T-helper 1 cell (primary cell): ENCODE data around the gene AGAP1.

Experiments
- DNase-seq, 5 donors: peaks; one replicate each; pipeline ENCODE4 v3.0.0-alpha.2; 2012 to 2020

Gene AGAP1

DNA sequence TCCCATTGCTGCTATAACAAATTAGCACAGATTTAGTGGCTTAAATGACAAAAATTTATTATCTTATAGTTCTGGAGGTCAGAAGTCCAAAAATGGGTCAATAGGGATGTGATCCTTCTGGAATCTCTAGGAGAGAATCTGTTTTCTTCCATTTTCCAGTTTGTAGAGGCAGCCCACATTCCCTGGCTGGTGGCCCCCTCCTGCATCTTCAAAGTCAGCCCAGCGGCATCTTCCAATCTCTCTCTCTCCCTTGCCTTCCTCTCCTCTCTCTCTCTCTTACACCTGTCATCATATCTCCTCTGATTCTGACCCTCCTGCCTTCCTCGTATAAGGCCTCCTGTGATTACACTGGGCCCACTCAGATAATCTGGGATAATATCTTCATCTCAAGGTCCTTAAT, 3.9 kb upstream of the AGAP1 start:
- no peak for DNase-seq

DNA sequence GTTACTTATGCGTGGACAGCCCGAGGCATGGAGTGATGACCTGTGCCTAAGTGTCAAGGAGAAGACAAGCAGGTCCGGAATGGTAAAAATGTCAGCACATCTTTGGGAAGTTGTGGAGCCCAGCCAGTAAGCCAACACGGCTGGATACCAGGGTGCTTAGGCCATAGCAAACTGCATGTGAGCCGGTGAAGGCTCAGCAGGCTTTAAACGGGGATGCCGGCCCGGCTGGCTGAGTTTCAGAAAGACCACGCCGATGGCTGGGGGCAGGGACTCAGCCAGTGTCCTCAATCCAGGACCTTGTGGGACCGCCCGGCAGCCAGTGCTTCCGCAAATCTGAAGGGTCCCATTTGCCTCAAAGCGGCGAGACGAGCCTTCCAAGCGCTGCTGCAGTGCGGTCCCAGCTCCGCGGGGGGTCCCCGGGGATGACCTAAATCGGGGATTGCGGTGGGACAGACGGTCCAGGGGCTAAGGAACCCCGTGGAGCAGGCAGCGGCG, 946 bp upstream of the AGAP1 start:
- no peak for DNase-seq

DNA sequence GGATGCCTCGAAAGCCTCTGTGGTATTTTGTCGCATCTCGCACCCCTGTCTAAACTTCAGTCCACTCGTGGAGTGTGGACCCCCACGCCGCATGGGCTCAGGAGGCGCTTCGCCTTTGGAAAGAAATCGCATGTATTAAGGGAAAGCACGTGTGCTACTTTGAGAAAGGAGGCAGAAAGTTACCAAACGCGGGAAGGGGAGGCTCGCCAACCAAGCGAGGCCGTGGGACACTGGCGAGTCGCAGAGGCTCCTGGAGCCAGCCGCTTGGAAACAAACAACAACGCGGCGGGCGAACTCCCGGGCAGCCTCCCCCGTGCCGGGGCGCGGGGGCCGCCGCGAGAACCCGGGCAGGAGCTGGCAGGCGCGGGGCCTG, 455 bp upstream of the AGAP1 start:
- no peak for DNase-seq

DNA sequence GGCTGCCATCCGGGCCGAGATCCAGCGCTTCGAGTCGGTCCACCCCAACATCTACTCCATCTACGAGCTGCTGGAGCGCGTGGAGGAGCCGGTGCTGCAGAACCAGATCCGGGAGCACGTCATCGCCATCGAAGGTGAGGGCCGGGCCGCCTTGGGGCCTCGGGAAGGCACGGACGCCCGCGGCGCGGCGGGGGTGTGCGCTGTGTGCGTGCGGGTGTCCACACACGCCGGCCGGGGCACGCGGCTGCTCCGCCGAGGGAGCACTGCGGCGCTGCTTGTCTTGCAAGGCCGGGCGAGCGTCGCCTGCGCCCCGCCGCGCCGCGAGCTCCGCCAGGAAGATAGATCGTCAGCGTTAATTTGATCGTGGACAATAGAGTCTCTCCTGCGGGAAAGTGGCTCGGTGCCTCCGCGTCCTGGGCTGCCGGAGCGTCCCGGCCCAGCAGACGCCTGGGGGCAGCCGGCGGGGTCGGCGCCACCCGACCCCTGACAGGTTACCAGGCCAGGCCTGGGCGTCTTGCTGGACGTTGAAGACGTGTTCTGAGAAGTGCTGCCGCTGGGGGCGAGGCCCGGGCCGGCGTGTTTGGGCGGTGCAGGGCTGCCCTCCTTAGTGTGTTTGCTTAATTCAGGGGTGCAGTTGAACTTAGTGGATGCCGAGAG, 1.0 kb downstream of the AGAP1 start:
- no peak for DNase-seq

DNA sequence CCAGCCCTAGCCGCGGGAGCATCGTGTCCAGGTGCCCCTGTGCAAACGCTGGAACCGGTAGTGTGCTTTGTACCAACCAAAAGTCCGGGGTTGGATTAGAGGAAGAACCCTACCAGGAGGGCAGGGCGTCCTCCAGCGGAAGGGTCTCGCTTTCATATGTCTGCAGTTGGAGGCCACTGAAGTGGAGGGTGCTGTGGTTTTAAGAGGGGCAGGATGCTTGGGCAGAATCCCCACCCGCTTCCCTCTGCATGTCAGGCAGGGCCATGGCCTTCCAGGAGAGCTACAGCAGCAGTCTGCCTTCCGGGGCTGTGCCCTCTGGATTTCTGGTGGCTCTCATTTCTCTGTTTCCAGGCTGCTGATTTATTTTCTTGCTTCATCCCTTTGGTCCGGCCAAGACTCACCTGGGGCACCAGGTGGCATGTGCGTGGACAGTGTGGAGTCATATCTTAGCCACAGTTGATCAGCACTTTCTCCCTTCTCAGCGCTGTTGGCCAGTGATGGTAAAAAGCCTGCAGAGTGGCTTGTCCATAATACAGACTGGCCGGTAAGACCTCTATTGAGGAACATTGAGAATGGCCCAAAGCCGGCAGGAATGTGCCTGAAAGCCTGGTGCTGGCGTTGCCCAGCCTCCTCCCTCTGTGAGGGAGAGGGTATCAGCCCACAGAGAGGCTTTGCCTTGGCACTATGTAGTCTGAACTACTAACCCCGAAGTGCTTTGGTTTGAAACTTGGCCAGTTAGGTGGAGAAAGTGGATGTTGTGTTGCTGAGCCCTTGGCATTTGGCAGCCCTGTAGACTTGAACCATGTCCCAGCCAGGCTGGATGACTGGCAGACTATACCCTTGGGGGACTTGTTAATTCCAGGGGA, 1.8 kb downstream of the AGAP1 start:
- no peak for DNase-seq

DNA sequence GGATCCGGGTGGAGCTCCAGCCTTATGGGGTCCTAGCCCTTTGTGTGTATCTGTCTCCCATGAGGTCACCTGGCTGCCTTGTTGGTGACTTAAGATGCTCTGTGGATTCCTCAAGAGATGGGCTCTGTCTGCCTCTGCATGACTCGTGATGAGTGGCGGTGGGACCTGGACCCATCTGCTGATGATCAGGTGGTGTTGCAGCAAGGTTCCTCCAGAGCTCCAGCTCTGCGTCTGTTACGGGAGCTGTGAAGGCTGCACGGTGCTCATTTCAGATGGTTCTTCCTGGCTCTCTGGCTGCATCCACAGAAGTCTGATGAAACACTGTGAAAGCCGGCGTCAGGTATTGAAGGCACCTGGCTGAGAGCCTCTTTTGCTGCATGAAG, 2.4 kb downstream of the AGAP1 start:
- no peak for DNase-seq

DNA sequence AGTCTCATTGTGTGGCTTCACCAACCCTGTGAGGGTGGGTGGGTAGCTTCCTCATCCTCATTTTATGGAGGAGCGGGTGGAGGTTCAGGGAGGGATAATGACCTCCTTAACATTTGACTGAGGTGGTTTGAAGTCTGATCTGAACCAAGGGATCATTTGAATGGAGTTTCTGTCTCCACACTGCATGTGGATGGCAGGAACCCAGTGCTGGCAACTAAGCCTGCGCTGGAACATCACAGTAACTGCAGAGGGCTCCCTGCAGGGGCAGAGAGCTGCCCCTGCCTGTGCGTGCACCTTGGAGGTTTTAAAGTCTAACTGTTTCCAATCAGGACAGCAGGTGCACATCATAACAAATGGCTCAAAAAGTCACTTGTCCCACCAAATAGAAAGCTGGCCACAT, 3.3 kb downstream of the AGAP1 start:
- DNase-seq, result no peak

DNA sequence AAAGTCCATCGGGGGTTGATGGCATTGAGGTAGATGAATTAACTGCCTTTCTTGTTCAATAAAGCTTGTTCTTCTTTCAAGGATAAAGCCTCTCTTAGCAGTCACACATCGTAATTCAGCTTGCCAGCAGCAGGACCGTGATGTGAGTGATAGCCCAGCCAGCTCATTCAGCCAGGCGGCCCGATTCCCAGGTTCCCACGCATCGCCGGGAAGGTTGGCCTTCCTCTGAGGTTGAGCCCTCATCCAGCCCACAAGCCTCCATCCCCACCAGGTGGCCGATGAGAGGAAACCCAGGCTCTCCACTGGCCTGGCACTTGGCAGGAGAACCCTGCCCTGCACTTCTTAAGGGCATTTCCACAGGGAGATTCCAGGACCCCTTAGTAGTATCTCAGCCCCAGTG, 4.7 kb downstream of the AGAP1 start:
- DNase-seq, result no peak

DNA sequence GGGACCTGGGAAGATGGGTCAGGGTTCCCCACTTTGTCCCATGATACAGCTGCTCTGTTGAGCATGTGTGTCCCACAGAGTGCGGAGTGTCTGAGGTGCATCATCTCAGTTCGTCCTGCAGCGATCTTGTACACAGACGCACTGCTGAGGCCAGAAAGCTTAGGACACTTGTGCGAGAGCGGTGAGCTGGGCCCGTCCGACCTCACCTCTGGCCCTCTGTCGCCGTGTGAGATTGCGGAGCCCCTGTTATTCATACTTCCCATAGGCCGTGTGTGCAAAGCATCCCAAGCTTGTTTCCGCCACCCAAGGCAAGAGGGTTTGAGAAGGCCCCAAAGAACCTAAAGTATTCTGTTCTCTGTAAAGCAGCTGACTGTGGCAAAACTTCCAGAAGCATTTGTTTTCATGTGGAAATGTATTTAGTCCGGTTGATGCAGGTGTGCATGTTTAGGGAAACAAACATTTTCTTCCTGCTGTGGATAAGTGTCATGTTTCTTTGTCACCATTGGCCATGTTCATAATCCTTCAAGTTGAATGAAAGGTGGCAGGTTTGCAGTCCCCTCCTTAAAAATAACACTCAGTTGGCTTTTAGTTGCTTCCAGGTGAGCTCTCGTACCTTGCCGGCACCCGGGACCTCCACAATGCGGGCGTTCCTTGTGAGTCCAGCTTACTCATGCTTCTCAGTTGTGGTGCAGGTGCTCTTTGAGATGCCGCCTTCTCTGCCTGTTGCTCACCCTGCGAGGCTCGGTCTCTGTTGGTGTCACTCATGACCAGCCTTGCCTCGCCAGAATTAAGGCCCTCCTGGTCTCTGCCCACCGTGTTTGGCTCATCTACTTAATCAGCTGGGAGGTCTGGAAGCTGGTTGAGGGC, 5.3 kb downstream of the AGAP1 start:
- DNase-seq, result no peak

DNA sequence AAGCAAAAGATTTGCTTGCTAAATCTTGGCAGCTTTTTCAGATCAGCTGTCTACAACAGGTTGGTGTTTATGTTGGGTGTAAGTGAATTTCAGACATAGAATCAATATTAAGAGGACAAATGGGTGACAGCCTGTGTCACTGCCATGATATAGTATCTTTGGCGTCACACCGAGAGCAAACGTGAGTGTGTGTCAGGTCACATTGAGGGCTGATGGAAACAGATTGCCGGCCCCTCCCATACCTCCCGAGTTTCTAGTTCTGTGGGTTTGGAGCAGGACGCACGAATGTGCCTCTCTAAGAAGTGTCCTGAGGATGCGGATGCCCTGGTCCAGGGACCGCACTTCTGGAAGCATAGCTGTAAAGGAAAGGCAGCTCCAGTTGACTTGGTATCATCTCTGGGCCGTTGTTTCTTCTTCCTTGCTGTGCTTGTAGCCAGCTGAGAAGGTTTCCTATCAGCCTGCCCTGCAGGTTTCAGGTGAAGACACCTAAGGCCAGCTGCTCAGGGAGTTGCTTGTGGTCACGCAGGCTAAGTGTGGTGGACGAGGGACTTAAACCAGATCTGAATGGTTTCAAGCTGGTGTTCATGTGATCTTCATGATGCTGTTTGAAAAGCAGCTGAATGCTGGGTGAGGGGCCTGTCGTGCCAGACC, 6.4 kb downstream of the AGAP1 start:
- DNase-seq, result no peak

DNA sequence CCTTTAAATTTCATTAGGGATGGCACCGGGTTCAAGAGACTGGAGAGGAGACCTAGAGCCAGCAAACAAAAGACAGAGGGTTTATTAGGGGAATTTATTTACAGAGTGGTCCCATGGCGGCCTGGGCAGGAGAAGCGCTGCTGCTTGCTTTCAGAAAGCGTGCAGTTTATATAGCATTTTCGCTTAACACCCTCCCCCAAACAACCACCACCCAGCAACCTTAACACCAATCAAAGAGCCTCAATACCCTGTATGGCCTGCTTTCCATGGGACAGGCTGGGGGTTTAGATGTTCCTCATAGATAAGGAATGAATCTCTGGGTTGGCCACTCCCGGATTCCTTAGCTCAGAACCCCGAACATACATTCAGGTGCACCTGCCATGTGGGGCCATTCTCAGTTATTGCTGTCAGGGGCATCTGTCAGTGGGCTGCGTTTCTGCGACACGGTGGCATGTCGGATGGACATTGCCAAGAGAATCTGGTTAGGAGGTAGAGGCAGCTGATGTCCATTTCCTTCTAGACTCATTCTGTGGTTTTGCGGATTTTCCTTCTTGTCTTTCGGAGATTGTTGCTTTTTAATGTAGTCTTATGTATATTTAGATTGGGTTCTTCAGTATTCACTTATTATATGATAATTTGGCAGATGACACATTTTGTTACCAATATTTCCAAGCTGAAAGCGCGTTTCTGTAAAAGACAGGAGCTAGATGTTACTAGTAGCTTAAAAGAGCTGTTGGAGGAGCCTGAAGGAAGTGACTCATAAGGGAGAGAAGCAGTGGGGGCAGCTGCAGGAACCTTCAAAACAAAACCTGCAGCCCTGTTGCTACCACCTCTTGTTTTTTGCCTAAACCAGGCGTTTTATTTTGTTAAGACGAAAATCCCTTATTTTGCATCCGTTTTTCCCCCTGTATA, 7.2 kb downstream of the AGAP1 start:
- DNase-seq, result peak in 1 of 5 donors; percentile 47

DNA sequence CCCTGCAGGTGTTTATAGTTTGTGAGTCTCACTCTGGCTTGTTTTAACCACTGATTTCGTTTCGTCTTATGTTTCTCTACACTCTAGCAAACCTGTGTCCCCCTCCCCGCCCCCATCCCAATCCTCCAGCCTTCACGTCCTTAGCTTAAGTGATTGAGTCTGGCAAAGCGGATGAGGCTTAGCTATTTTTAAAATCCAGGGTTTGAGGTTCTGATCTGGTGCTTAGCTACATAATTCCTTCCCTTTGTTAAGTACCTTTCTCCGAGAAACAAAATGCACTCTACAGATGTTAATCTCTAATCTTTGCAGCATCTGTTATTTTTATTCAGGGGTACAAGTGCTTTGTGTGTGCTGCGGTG, 7.8 kb downstream of the AGAP1 start:
- DNase-seq, result no peak

DNA sequence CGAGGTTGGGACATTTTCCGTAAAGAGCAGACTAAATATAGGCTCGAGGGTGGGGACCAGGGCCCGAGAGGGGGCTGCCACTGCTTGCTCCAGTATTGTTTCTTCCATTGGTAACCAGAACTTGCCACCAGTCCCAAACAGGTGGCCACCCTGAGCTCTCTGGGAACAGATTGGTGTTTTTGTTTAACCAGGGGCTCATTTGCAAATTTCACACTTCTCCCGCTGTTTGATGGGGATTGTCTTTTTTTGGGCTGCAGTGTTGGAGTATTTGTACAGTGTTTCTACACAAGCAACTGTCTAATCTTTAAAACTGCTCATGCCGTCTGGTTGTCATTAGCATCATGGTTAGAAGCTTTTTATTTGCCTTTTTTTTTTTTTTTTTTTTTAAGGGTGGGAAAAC, 8.5 kb downstream of the AGAP1 start:
- DNase-seq, result no peak

DNA sequence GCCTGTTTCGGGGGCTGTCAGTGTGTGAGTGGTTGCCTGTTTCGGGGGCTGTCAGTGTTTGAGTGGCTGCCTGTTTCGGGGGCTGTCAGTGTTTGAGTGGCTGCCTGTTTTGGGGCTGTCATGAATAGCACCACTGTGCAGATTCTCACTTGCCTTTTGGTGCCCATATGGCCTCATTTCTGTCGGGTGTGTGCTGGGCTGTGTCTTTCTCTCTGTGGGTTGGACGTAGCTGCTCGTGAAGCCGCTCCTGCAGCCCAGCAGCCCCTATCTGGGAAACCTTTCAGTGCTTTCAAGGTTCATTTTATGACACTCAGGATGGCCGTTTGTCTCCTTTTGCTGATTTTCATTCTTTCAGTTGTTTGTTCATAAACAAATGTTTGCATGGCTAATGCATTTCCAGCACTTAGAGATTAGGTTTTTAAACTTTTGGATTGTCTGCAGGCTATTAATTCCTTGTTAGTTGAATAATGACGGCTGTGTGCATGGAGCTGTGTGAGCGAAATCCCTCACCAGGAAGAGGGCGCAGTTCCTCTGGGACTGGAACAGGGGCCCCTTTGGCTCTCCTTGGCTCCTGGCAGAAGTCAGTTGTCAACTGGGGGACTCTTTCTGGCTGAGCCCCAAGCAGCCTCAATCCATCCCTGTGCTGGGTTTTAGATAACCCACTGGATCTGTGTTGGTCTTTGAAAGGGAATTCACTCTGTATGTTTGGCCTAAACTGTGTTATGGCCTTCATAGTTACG, 10.8 kb downstream of the AGAP1 start:
- DNase-seq, result no peak

DNA sequence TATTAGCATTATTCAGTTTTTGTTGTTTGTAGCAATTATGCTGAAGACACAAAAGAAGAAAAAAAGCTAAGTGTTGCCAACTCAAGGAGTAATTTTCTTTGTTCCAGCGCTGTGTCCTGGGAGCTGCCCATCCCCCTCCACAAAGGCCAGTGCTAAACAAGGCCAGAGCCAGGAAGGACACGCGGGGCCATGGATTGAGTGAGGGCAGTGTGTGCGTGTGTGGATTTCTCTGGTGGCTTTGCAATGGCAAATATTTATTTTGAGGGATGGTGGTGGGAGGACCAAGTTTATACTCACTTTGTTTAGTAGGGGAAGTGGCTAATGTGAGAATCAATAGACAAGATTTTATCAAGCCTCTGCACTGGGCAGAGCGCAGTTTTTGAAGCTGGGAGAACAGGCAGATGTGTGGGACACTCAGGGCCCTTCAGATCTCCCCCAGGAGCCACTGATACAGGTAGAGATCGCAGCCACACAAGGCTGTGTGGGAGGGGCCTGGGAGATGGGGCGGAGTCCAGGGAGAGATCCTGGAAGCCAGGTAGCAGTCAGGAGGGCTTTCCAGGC, 11.4 kb downstream of the AGAP1 start:
- DNase-seq, result no peak

DNA sequence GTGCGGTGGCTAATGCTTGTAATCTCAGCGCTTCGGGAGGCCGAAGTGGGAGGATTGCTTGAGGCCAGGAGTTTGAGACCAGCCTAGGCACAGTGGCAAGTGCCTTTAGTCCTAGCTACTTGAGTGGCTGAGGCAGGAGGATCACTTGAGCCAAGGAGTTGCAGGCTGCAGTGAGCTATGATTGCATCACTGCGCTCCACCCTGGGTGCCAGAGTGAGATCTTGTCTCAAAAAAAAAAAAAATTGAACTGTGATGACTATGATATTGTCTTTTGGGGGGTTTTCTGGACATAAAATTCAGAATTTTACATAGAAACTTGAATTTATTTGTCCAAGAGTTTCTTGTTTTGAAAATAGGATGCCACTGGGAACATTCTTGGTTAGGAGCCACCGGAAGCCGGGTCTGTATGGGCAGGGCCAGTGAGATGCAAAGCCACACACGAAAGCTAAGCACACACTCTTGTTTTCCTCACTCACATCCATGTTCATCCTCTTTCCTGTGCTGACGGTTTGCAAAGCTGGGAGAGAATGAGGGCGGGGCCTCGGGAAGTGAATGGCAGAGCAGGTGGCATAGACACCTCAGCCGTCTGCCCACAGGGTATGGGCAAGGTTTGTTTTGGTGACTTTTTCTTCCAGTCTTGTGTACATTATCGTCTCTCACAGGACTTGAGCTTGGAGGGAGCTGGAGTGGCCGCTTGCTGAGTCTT, 12.6 kb downstream of the AGAP1 start:
- DNase-seq, result no peak

DNA sequence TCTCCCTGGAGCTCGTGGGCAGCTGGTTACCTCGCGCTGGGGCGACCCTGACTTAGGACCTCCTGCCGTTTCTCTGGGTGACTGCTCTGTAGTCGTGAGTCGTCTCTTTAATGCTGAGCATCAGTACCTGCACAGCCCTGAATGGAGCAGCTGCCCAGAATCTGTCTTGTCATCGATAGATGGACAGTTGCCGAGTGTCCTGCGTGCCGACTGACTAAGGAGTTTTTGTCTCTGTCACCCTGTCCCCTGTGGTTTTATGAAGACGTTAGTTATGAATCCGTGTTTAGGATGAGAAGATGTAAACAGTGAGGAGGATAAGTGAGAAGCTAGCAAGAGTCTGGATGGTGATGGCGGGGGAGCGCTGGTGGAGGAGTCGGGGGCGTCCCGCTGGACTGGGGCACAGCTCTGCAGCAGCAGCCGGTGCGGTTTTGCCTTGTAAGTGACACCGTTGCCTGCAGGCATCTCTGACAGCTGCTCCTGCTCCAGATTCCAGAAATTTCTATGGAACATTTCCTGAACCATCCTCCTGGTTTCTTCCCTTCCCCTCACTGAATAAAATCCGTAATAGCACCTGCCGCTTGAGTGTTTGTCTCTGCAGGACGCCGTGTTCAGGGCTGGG, 13.3 kb downstream of the AGAP1 start:
- DNase-seq, result no peak

DNA sequence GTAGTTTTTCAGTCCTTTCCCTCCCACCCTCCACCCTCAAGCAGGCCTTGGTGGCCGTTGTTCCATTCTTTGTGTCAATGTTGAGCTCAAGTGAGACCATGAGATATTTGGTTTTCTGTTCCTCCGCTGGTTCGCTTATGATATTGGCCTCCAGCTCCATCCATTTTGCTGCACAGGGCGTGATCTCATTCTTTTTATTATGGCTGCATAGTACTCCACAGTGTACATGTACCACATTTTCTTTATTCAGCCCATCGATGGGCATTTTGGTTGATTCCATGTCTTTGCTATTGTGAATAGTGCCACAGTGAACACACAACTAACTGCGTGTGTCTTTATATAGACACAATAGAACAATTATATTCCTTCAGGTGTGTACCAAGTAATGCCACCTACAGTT, 14.1 kb downstream of the AGAP1 start:
- no peak for DNase-seq

DNA sequence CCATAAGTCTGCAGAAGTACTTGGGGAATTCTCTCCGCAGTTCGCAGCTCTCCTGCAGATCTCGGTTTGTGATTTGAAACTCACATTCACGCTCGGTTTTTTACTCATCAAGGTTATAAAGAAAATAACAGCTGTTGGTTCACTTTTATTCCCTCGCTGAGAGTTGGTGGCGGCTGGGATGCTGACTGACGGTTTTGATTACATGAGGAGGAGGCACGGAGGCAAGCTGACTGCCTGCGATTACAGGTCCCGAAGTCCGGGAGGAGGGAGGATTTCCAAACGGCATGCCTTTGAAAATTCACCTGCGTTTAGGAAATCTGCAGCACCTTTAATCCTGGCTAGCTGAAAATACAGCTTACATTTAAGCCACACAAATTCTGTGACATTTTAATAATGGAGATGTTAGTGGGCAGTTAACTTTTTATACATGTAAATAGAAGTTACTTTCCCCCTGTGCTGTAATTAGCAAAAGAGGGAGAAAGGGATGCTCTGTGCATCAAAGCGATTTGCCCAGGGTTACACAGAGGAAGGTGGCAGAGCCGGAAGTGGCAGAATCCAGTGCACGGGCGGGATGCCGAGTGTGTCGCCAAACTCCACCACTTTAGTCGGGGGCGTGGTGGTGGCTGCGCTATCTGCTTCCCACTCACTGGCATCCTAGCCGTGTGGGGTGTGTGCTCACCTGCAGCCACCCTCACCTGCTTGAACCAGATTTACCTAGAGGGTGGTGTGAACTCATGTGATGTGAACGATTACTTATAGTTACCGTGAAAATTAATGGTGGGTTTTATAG, 14.7 kb downstream of the AGAP1 start:
- no peak for DNase-seq
